ENCODE measurements around the gene C16orf90. TPM values are rescaled to one million over a fixed set of nuclear protein-coding genes. Genes with fewer than 3 reads are reported as not detected.

Gene C16orf90
- total and polyA plus RNA-seq, 7 experiments from 2014 or later, result not detected

DNA sequence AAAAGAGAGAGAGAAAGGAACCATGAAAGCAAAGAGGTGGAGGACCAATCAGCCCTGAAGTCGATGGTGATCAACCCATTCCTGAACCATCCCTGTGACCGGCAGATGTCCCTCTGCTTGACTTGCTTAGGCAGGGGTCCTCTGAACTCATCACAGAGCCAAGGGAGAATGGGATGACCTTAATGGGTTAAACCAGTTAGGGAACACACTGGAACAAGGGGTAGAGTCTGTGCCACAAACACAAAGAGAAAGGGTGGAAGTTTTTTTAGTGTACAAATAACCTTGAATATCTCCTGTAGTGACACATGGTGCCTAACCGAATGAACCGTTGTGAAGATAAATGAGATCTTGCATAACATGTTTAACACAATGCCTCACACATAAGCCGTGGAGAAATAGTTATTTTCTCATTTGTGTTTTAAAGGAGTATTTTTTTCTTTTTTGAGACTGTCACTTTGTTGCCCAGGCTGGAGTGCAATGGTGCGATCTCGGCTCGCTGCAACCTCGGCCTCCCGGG lies 40.6 kb downstream of the C16orf90 start:
- Histone ChIP-seq H3K27me3 (ENCODE audit: control insufficient read depth in 2 of 2, insufficient read depth in 2 of 2, low read length in 2 of 2) (no peaks in the 10 kb centered on the region), H3K36me3 (ENCODE audit: control insufficient read depth in 2 of 3, insufficient read depth in 3 of 3, low read length in 3 of 3) (peaks cover 0 to 2% (median 0%) of the 10 kb centered on the region in 3 experiments), H3K27ac (ENCODE audit: low read depth, low read length) (no peak overlapping the region), H3K4me3 (ENCODE audit: low read length) (no peak overlapping the region), H3K4me1 (ENCODE audit: control insufficient read depth in 2 of 2, insufficient read depth in 2 of 2, low read length in 2 of 2) (peaks cover 15 to 18% of the 10 kb centered on the region in 2 donors), H3K9me3 (ENCODE audit: control insufficient read depth in 2 of 3, low read length in 3 of 3) (no peaks in the 10 kb centered on the region)
- Mint-ChIP-seq H3K4me3 (peak overlapping the region in 4 of 10 donors; percentile 1 to 39 (median 14)), H3K4me1 (peaks cover 13 to 32% (median 27%) of the 10 kb centered on the region in 7 donors), H3K27me3 (no peaks in the 10 kb centered on the region), H3K27ac (peak overlapping the region in 4 of 9 donors; percentile 21 to 59 (median 51)), H3K36me3 (peaks cover 0 to 16% (median 3%) of the 10 kb centered on the region in 5 donors), H3K9me3 (peaks cover 0 to 2% (median 0%) of the 10 kb centered on the region in 11 donors)
- ATAC-seq (no peak), DNase-seq (no peak)
- ChIA-PET POLR2A (interaction anchor here (1.0 kb wide), 1 partner anchor 53 kb away, joined by 3 read pairs; no protein-coding TSS in a partner anchor), CTCF (interaction anchor here (0.6 kb wide), 1 partner anchor 172 kb away, joined by 4 read pairs; no protein-coding TSS in a partner anchor)
- intact Hi-C loops (cut with micrococcal nuclease), result loop anchor here (5.0 kb wide), 5 partner anchors 147 to 297 kb away; partner anchors contain the start of genes TIGD7 (in 1 of the 2), ZNF200 (in 1 of the 2) and ZNF75A (in 1 of the 2)

DNA sequence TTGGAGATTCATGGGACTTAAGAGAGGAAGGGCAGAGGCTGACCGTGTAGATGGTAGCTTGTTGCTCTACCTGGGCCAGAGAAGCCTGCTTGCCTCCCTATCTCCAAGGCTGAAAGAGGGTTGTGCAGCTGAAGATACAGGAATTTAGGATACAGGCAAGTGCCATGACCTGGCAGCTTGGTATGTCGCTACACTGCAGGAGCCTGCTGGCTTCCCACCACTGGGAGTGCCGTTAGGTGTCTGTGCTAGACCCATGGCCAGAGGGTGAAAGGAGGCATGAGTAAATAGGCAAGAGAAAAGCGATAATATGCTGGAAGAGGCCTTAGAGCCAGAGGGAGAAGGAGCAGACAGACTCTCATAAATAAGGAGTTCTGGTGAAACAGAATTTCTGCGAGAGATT lies 41.2 kb downstream of the C16orf90 start:
- POLR2A ChIA-PET, result no interaction called here
- intact Hi-C loops (cut with micrococcal nuclease), result no loop called here
- peak overlapping the region in 3 of 9 donors; percentile 47 to 57 (median 49) for H3K27ac Mint-ChIP-seq

DNA sequence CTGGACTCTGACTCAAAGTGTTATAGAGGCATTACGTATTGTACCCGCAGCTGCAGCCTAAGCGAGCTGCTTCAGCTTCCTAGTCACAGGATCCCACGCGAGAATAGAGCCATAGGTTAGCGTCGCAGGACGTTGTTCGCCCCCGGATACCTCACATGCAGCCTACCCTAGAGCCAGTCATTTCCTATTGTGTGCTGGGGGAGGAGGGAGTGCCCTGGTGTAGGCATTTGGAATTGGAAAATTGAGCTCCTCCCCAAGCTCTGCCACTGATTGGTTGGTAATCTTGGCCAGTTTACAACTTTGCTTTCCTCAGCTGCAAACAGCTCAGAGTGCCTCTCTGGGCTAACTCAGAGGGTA lies 51.3 kb downstream of the C16orf90 start:
- H3K9me3 ChIP-seq (ENCODE audit: control insufficient read depth in 2 of 3, low read length in 3 of 3), result peaks cover 0 to 5% (median 0%) of the 10 kb centered on the region in 3 experiments
- Mint-ChIP-seq H3K4me1 (peaks cover 0 to 47% (median 24%) of the 10 kb centered on the region in 7 donors), H3K9me3 (peaks cover 0 to 24% (median 12%) of the 10 kb centered on the region in 11 donors), H3K36me3 (peaks cover 8 to 46% (median 28%) of the 10 kb centered on the region in 5 donors), H3K4me3 (peak overlapping the region; percentile 88 to 100 (median 96)), H3K27me3 (peaks cover 0 to 5% (median 0%) of the 10 kb centered on the region in 5 donors), H3K27ac (peak overlapping the region; percentile 82 to 98 (median 96))
- H3K27me3 ChIP-seq (ENCODE audit: control insufficient read depth in 2 of 2, insufficient read depth in 2 of 2, low read length in 2 of 2), result no peaks in the 10 kb centered on the region
- H3K27ac ChIP-seq (ENCODE audit: low read depth, low read length), result peak overlapping the region; percentile 89
- peak in 6 of 9 donors; percentile 8 to 68 (median 38) for DNase-seq
- CTCF ChIA-PET, result interaction anchor here (0.7 to 1.6 kb wide), 5 partner anchors 13 to 482 kb away, joined by 3 to 8 read pairs (median 3); partner anchors contain the start of genes ZNF174 and ZSCAN32
- POLR2A ChIA-PET, result interaction anchor here (0.7 to 3.2 kb wide), 11 partner anchors 13 to 414 kb away, joined by 3 to 25 read pairs (median 4); partner anchors contain the start of genes ZNF174 and ZSCAN32
- peak overlapping the region; percentile 47 for H3K4me3 ChIP-seq (ENCODE audit: low read length)
- peak; percentile 63 for ATAC-seq
- intact Hi-C loops (cut with micrococcal nuclease), result loop anchor here in 1 of 2 donors (1.0 to 5.0 kb wide), 2 partner anchors 13 to 162 kb away; partner anchors contain the start of gene ZNF263
- H3K4me1 ChIP-seq (ENCODE audit: control insufficient read depth in 2 of 2, insufficient read depth in 2 of 2, low read length in 2 of 2), result peaks cover 5 to 15% of the 10 kb centered on the region in 2 donors
- peaks cover 0 to 15% (median 0%) of the 10 kb centered on the region in 3 experiments for H3K36me3 ChIP-seq (ENCODE audit: control insufficient read depth in 2 of 3, insufficient read depth in 3 of 3, low read length in 3 of 3)

More for the DNA sequence above, 41.2 kb downstream of the C16orf90 start:
- CTCF ChIA-PET, result interaction anchor here (0.6 kb wide), 1 partner anchor 171 kb away, joined by 4 read pairs; no protein-coding TSS in a partner anchor
- peaks cover 0 to 2% (median 0%) of the 10 kb centered on the region in 3 experiments for H3K36me3 ChIP-seq (ENCODE audit: control insufficient read depth in 2 of 3, insufficient read depth in 3 of 3, low read length in 3 of 3)
- Mint-ChIP-seq H3K36me3 (peaks cover 0 to 21% (median 4%) of the 10 kb centered on the region in 5 donors), H3K27me3 (no peaks in the 10 kb centered on the region), H3K4me1 (peaks cover 7 to 26% (median 21%) of the 10 kb centered on the region in 7 donors), H3K4me3 (peak overlapping the region in 1 of 10 donors; percentile 39), H3K9me3 (peaks cover 0 to 3% (median 0%) of the 10 kb centered on the region in 11 donors)
- no peak for ATAC-seq
- DNase-seq, result no peak
- H3K4me3 ChIP-seq (ENCODE audit: low read length), result no peak overlapping the region
- no peaks in the 10 kb centered on the region for H3K9me3 ChIP-seq (ENCODE audit: control insufficient read depth in 2 of 3, low read length in 3 of 3)
- H3K27ac ChIP-seq (ENCODE audit: low read depth, low read length), result no peak overlapping the region
- H3K27me3 ChIP-seq (ENCODE audit: control insufficient read depth in 2 of 2, insufficient read depth in 2 of 2, low read length in 2 of 2), result no peaks in the 10 kb centered on the region
- H3K4me1 ChIP-seq (ENCODE audit: control insufficient read depth in 2 of 2, insufficient read depth in 2 of 2, low read length in 2 of 2), result peaks cover 9 to 12% of the 10 kb centered on the region in 2 donors

Small RNAs within 50 kb of the gene (microRNA-seq; reads per million reads assigned to microRNA genes)
- gene MIR6126 (ENCODE audit: borderline microRNAs expressed), result not detected

Other genes starting within 250 kb of the C16orf90 start
- 10 to 100 TPM in 1 of 5 experiments, 1 to 10 TPM in 1, under 1 TPM in 2, not detected in 1; 0.38 to 38.1 (median 2.4) TPM for gene MEFV, start 238.9 kb downstream of the C16orf90 start, total RNA-seq
- gene MEFV, start 238.9 kb downstream of the C16orf90 start, polyA plus RNA-seq, result under 1 TPM in 1 of 2 donors, not detected in 1; 0.18 TPM
- gene ZNF263, start 212.0 kb downstream of the C16orf90 start, total RNA-seq, result 10 to 100 TPM; 26.1 to 51.6 (median 36.9) TPM
- gene ZNF263, start 212.0 kb downstream of the C16orf90 start, polyA plus RNA-seq, result 10 to 100 TPM; 61.1 to 80.2 TPM
- gene TIGD7, start 190.1 kb downstream of the C16orf90 start, total RNA-seq, result 10 to 100 TPM in 2 of 5 experiments, 1 to 10 TPM in 3; 4.9 to 18.4 (median 5.5) TPM
- 1 to 10 TPM; 5.6 to 6.0 TPM for gene TIGD7, start 190.1 kb downstream of the C16orf90 start, polyA plus RNA-seq
- 10 to 100 TPM; 27.7 to 90.6 (median 53.4) TPM for gene ZNF75A, start 190.0 kb downstream of the C16orf90 start, total RNA-seq
- 10 to 100 TPM; 31.0 to 35.1 TPM for gene ZNF75A, start 190.0 kb downstream of the C16orf90 start, polyA plus RNA-seq
- gene OR2C1, start 139.6 kb downstream of the C16orf90 start, total RNA-seq, result under 1 TPM in 3 of 5 experiments, not detected in 2; 0.35 to 0.65 (median 0.50) TPM
- under 1 TPM; 0.24 to 0.65 TPM for gene OR2C1, start 139.6 kb downstream of the C16orf90 start, polyA plus RNA-seq
- gene ZSCAN32, start 94.5 kb downstream of the C16orf90 start, total RNA-seq, result 10 to 100 TPM in 4 of 5 experiments, 1 to 10 TPM in 1; 9.7 to 31.1 (median 19.0) TPM
- gene ZSCAN32, start 94.5 kb downstream of the C16orf90 start, polyA plus RNA-seq, result 10 to 100 TPM; 14.6 to 24.3 TPM
- 10 to 100 TPM in 3 of 5 experiments, 1 to 10 TPM in 2; 4.7 to 22.8 (median 13.5) TPM for gene ZNF174, start 94.3 kb downstream of the C16orf90 start, total RNA-seq
- gene ZNF174, start 94.3 kb downstream of the C16orf90 start, polyA plus RNA-seq, result 10 to 100 TPM; 11.0 to 26.4 TPM
- gene ZNF597, start 52.0 kb downstream of the C16orf90 start, total RNA-seq, result 1 to 10 TPM; 2.2 to 5.9 (median 3.8) TPM
- gene ZNF597, start 52.0 kb downstream of the C16orf90 start, polyA plus RNA-seq, result 1 to 10 TPM; 1.7 to 2.1 TPM
- gene NAA60, start 51.8 kb downstream of the C16orf90 start, total RNA-seq, result 10 to 100 TPM; 38.7 to 63.7 (median 55.3) TPM
- 10 to 100 TPM; 41.2 to 58.9 TPM for gene NAA60, start 51.8 kb downstream of the C16orf90 start, polyA plus RNA-seq
- 10 to 100 TPM; 16.9 to 33.2 (median 28.0) TPM for gene CLUAP1, start 5.5 kb upstream of the C16orf90 start, total RNA-seq
- gene CLUAP1, start 5.5 kb upstream of the C16orf90 start, polyA plus RNA-seq, result 10 to 100 TPM; 31.5 to 44.2 TPM
- 10 to 100 TPM; 64.1 to 91.3 (median 87.3) TPM for gene NLRC3, start 81.9 kb upstream of the C16orf90 start, total RNA-seq
- gene NLRC3, start 81.9 kb upstream of the C16orf90 start, polyA plus RNA-seq, result 10 to 100 TPM; 22.2 to 40.1 TPM
- 10 to 100 TPM in 1 of 5 experiments, 1 to 10 TPM in 4; 7.1 to 12.5 (median 8.5) TPM for gene SLX4, start 116.1 kb upstream of the C16orf90 start, total RNA-seq
- gene SLX4, start 116.1 kb upstream of the C16orf90 start, polyA plus RNA-seq, result 1 to 10 TPM in 1 of 2 donors, under 1 TPM in 1; 0.89 to 1.2 TPM
- gene DNASE1, start 159.2 kb upstream of the C16orf90 start, total RNA-seq, result 10 to 100 TPM; 26.0 to 59.6 (median 37.2) TPM
- 10 to 100 TPM in 1 of 2 donors, 1 to 10 TPM in 1; 5.6 to 16.8 TPM for gene DNASE1, start 159.2 kb upstream of the C16orf90 start, polyA plus RNA-seq
- gene TRAP1, start 222.0 kb upstream of the C16orf90 start, total RNA-seq, result 100 to 1,000 TPM in 4 of 5 experiments, 10 to 100 TPM in 1; 96.8 to 138 (median 132) TPM
- 10 to 100 TPM; 59.6 to 73.9 TPM for gene TRAP1, start 222.0 kb upstream of the C16orf90 start, polyA plus RNA-seq

All from naive thymus-derived CD4-positive, alpha-beta T cell (primary cell).